Astrocyte (in vitro differentiated cells and primary cell): ENCODE data around the gene BRWD1. TPM values are rescaled to one million over a fixed set of nuclear protein-coding genes. Genes with fewer than 3 reads are reported as not detected.

Source experiments
- DNase-seq: peaks from one replicate; pipeline ENCODE4 v3.0.0-alpha.2; 2010; ENCODE audit warnings: low read depth
- FAIRE-seq: peaks from 2 replicates; lab custom pipeline; 2011; peaks lifted over from hg19 to GRCh38; lab: Jason Lieb, UNC
- H2AFZ ChIP-seq: 2 replicates; pipeline ENCODE4 v1.6.0; 2012; ENCODE audit warnings: low read depth, low read length, inconsistent platforms
- H3K27ac ChIP-seq: 2 replicates; pipeline ENCODE4 v1.5.1; 2011; ENCODE audit warnings: low read depth, low read length, inconsistent platforms
- H3K27me3 ChIP-seq: 2 replicates; pipeline ENCODE4 v1.6.0; 2011; ENCODE audit warnings: low read length, inconsistent platforms; ENCODE audit not compliant: insufficient read depth
- H3K36me3 ChIP-seq: 2 replicates; pipeline ENCODE4 v1.5.1; 2011; ENCODE audit warnings: low read length, inconsistent platforms; ENCODE audit not compliant: insufficient read depth
- H3K4me1 ChIP-seq: 2 replicates; pipeline ENCODE4 v1.5.1; 2011; ENCODE audit warnings: low read length, inconsistent platforms; ENCODE audit not compliant: insufficient read depth
- H3K4me2 ChIP-seq: 2 replicates; pipeline ENCODE4 v1.6.0; 2012; ENCODE audit warnings: low read length, inconsistent platforms
- H3K4me3 ChIP-seq: 2 replicates; pipeline ENCODE4 v1.5.1; 2011; ENCODE audit warnings: low read depth, mild to moderate bottlenecking, low read length, inconsistent platforms; ENCODE audit not compliant: insufficient read depth
- H3K79me2 ChIP-seq: 2 replicates; pipeline ENCODE4 v1.6.0; 2012; ENCODE audit warnings: mild to moderate bottlenecking, low read length, inconsistent platforms; ENCODE audit not compliant: insufficient read depth
- H3K9ac ChIP-seq: 2 replicates; pipeline ENCODE4 v1.6.0; 2012; ENCODE audit warnings: mild to moderate bottlenecking, low read length, inconsistent platforms
- H3K9me3 ChIP-seq: 2 replicates; pipeline ENCODE4 v1.5.1; 2012; ENCODE audit warnings: low read depth, mild to moderate bottlenecking, low read length, inconsistent platforms; ENCODE audit not compliant: insufficient read depth
- H4K20me1 ChIP-seq: 2 replicates; pipeline ENCODE4 v1.6.0; 2012; ENCODE audit warnings: low read length, inconsistent platforms; ENCODE audit not compliant: insufficient read depth
- H3K27ac Mint-ChIP-seq: one replicate; pipeline ENCODE4 v1.8.0; 2021; ENCODE audit warnings: mild to moderate bottlenecking, mixed read lengths; ENCODE audit not compliant: unreplicated experiment
- H3K27me3 Mint-ChIP-seq: one replicate; pipeline ENCODE4 v1.8.0; 2021; ENCODE audit warnings: low read depth, mixed read lengths; ENCODE audit not compliant: unreplicated experiment
- H3K36me3 Mint-ChIP-seq: one replicate; pipeline ENCODE4 v1.8.0; 2021; ENCODE audit warnings: low read depth, mixed read lengths; ENCODE audit not compliant: unreplicated experiment
- H3K4me1 Mint-ChIP-seq: one replicate; pipeline ENCODE4 v1.8.0; 2021; ENCODE audit warnings: low read depth, mixed read lengths; ENCODE audit not compliant: unreplicated experiment
- H3K4me3 Mint-ChIP-seq: one replicate; pipeline ENCODE4 v1.8.0; 2021; ENCODE audit warnings: mild to moderate bottlenecking, moderate library complexity, mixed read lengths; ENCODE audit not compliant: unreplicated experiment
- H3K9me3 Mint-ChIP-seq: one replicate; pipeline ENCODE4 v1.8.0; 2021; ENCODE audit warnings: mild to moderate bottlenecking, mixed read lengths; ENCODE audit not compliant: unreplicated experiment
- CTCF ChIP-seq: IDR thresholded peaks from 2 replicates; pipeline ENCODE4 v1.5.1; 2011; ENCODE audit warnings: low read depth, mild to moderate bottlenecking, inconsistent platforms, low read length, moderate library complexity; ENCODE audit not compliant: insufficient read depth
- EZH2 ChIP-seq: IDR thresholded peaks from 2 replicates; pipeline ENCODE4 v1.6.1; 2012; ENCODE audit warnings: mild to moderate bottlenecking, low read length, inconsistent platforms; ENCODE audit not compliant: insufficient read depth
- total RNA-seq: library from RNA; stranded (reverse); gene quantifications from 2 replicates; pipeline ENCODE4 v1.2.1, GENCODE V29; 2021

BRWD1 gene
- total RNA-seq, 1 donor from 2014 or later = 28.1 TPM

GRCh38 chr21:39314143-39315027 is 953 bp upstream of the BRWD1 start:
- Histone ChIP-seq H2AFZ (peak overlapping the region; percentile 95), H3K27ac (peak overlapping the region; percentile 97), H3K36me3 (no peaks in the 10 kb centered on the region), H3K27me3 (no peaks in the 10 kb centered on the region), H3K4me1 (peaks cover 13% of the 10 kb centered on the region), H3K9ac (peak overlapping the region; percentile 91), H3K4me3 (peak overlapping the region; percentile 77), H4K20me1 (peaks cover 19% of the 10 kb centered on the region), H3K9me3 (no peaks in the 10 kb centered on the region), H3K79me2 (peaks cover 34% of the 10 kb centered on the region), H3K4me2 (peak overlapping the region; percentile 97)
- peak; percentile 73 for DNase-seq
- no peaks in the 10 kb centered on the region for H3K9me3 Mint-ChIP-seq
- peak overlapping the region; percentile 96 for H3K27ac Mint-ChIP-seq
- peaks cover 3% of the 10 kb centered on the region for H3K36me3 Mint-ChIP-seq
- peaks cover 15% of the 10 kb centered on the region for H3K4me1 Mint-ChIP-seq
- no peak for TF ChIP-seq CTCF
- no peak for FAIRE-seq
- no peaks in the 10 kb centered on the region for H3K27me3 Mint-ChIP-seq
- H3K4me3 Mint-ChIP-seq = peak overlapping the region; percentile 93

- Mint-ChIP-seq H3K4me1 (peaks cover 15% of the 10 kb centered on the region), H3K27me3 (no peaks in the 10 kb centered on the region), H3K9me3 (no peaks in the 10 kb centered on the region), H3K36me3 (peaks cover 2% of the 10 kb centered on the region), H3K4me3 (peak overlapping the region; percentile 93), H3K27ac (no peak overlapping the region)
- Histone ChIP-seq H3K4me1 (peaks cover 13% of the 10 kb centered on the region), H3K27ac (peak overlapping the region; percentile 97), H3K27me3 (no peaks in the 10 kb centered on the region), H2AFZ (peak overlapping the region; percentile 45), H3K9ac (peak overlapping the region; percentile 91), H3K9me3 (no peaks in the 10 kb centered on the region), H3K4me2 (peak overlapping the region; percentile 97), H3K36me3 (no peaks in the 10 kb centered on the region), H3K4me3 (peak overlapping the region; percentile 77), H3K79me2 (peaks cover 46% of the 10 kb centered on the region), H4K20me1 (peaks cover 31% of the 10 kb centered on the region)
- TF ChIP-seq EZH2 = no peak
- no peak for FAIRE-seq
- no peak for DNase-seq
These were observed 326 bp downstream of the BRWD1 start for GRCh38 chr21:39313042-39313570.

GRCh38 chr21:39312112-39313041 is 1.1 kb downstream of the BRWD1 start:
- Mint-ChIP-seq H3K27ac (peak overlapping the region; percentile 66), H3K9me3 (no peaks in the 10 kb centered on the region), H3K4me3 (peak overlapping the region; percentile 94), H3K4me1 (peaks cover 15% of the 10 kb centered on the region), H3K36me3 (peaks cover 2% of the 10 kb centered on the region), H3K27me3 (no peaks in the 10 kb centered on the region)
- peak; percentile 32 for FAIRE-seq
- Histone ChIP-seq H3K4me1 (peaks cover 13% of the 10 kb centered on the region), H3K4me3 (peak overlapping the region; percentile 77), H3K36me3 (peaks cover 5% of the 10 kb centered on the region), H2AFZ (peak overlapping the region; percentile 45), H3K4me2 (peak overlapping the region; percentile 97), H3K9me3 (no peaks in the 10 kb centered on the region), H4K20me1 (peaks cover 38% of the 10 kb centered on the region), H3K27me3 (no peaks in the 10 kb centered on the region), H3K79me2 (peaks cover 54% of the 10 kb centered on the region), H3K27ac (no peak overlapping the region), H3K9ac (peak overlapping the region; percentile 91)
- no peak for TF ChIP-seq EZH2
- DNase-seq = peak; percentile 75
